PC-9 (cell line): ENCODE results near the gene PDCD4. TPM values are rescaled to one million over a fixed set of nuclear protein-coding genes. Genes with fewer than 3 reads are reported as not detected.
"Not testable (repeated sequence)": the region's sequence is repeated elsewhere in the genome, so short reads cannot be mapped to it uniquely, and the experiment has no call there.

ENCODE experiments used
- BruUV-seq: library from RNA; stranded (reverse); fragments of 400-500 nt; replicated peaks from 2 replicates; lab custom pipeline; 2021; lab: Mats Ljungman, UMichigan
- CTCF ChIA-PET: fragments of 300-600 bp; sonication (Branson Sonifier 250); formaldehyde crosslinking; loops from one replicate; lab custom pipeline; 2022; ENCODE audit warnings: antibody characterized with exemption; lab: Charles Lee
- POLR2A ChIA-PET: fragments of 300-600 bp; sonication (Branson Sonifier 250); formaldehyde crosslinking; loops from one replicate; lab custom pipeline; 2022; ENCODE audit warnings: antibody characterized with exemption; ENCODE audit not compliant: unreplicated experiment; lab: Charles Lee
- DNase-seq, 2 experiments: peaks; one replicate each; pipeline versions ENCODE4 v3.0.0 to v3.0.0-alpha.2; 2015 to 2022; ENCODE audit warnings: mixed read lengths in 1 of 2
- H2AFZ ChIP-seq: fragments of 200-600 bp; sonication (generic); 2 replicates; pipeline ENCODE4 v1.8.1; 2017; ENCODE audit warnings: antibody characterized with exemption
- H3F3A ChIP-seq: fragments of 200-600 bp; sonication (generic); 2 replicates; pipeline ENCODE4 v1.8.1; 2017; ENCODE audit warnings: antibody characterized with exemption, mild to moderate bottlenecking, low read depth; ENCODE audit not compliant: insufficient read depth
- H3K27ac ChIP-seq: fragments of 200-600 bp; sonication (generic); 2 replicates; pipeline ENCODE4 v1.6.1; 2016; ENCODE audit warnings: mixed run types
- H3K27me3 ChIP-seq: fragments of 200-600 bp; sonication (generic); 2 replicates; pipeline ENCODE4 v1.6.1; 2016; ENCODE audit warnings: low read depth, mixed run types; ENCODE audit not compliant: insufficient read depth
- H3K36me3 ChIP-seq: fragments of 200-600 bp; sonication (generic); 2 replicates; pipeline ENCODE4 v1.6.1; 2016; ENCODE audit warnings: low read depth, mixed run types
- H3K4me1 ChIP-seq: fragments of 200-600 bp; sonication (generic); replicated peaks from 2 replicates; pipeline ENCODE4 v1.6.1; 2016; ENCODE audit warnings: mixed run types; ENCODE audit not compliant: insufficient read depth
- H3K4me2 ChIP-seq: fragments of 200-600 bp; sonication (generic); 2 replicates; pipeline ENCODE4 v1.6.1; 2017; ENCODE audit warnings: mixed run types
- H3K4me3 ChIP-seq: fragments of 200-600 bp; sonication (generic); 2 replicates; pipeline ENCODE4 v1.6.1; 2016; ENCODE audit warnings: mixed run types
- H3K79me2 ChIP-seq: fragments of 200-600 bp; sonication (generic); 2 replicates; pipeline ENCODE4 v1.6.1; 2017; ENCODE audit warnings: low read depth, mixed run types
- H3K9me2 ChIP-seq: fragments of 200-600 bp; sonication (generic); 2 replicates; pipeline ENCODE4 v1.8.1; 2017; ENCODE audit warnings: mild to moderate bottlenecking; ENCODE audit not compliant: insufficient read depth
- H3K9me3 ChIP-seq: fragments of 200-600 bp; sonication (generic); 2 replicates; pipeline ENCODE4 v1.8.1; 2016; ENCODE audit warnings: low read depth; ENCODE audit not compliant: insufficient read depth
- H4K20me1 ChIP-seq: fragments of 200-600 bp; sonication (generic); 2 replicates; pipeline ENCODE4 v1.8.1; 2017; ENCODE audit not compliant: insufficient read depth
- EZH2 ChIP-seq: fragments of 200-600 bp; sonication (generic); IDR thresholded peaks from 2 replicates; pipeline ENCODE4 v1.8.0; 2017; ENCODE audit warnings: antibody characterized with exemption, low read depth
- intact Hi-C: fragments of 100-400 bp; cut with micrococcal nuclease; formaldehyde crosslinking; loops from one replicate; pipeline ENCODE4 v1.10.0; 2022; ENCODE audit not compliant: unreplicated experiment
- total RNA-seq: library from RNA; stranded (reverse); gene quantifications from 2 replicates; pipeline ENCODE4 v1.2.3, GENCODE V29; 2021
- TF ChIP-seq, protein P1 (sequence below): fragments of 200-600 bp; sonication (generic); conservative IDR thresholded peaks from 2 replicates; pipeline ENCODE4 v1.6.1; 2017; ENCODE audit warnings: mixed run types, antibody characterized with exemption, mild to moderate bottlenecking, moderate library complexity

PDCD4 gene
- total RNA-seq, 1 experiment from 2014 or later, result 92.4 TPM

DNA sequence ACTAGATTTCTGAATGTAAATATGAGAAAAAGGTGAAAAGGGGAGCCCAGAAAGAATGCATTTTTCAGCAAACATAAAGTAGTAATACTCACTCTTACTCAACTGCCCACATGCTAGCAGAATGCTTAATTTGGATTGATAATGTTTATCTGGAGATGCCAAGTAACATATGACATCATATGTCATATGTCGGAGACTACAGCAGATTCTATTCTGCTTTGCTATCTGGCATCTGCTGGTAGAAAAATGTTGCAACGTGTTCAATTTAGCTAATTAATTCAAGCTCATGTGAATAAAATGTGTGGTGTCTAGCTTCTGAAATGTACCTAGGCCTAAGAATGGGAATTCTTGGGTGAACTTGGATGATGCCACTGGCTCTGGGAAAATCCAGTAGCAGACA, 42.7 kb downstream of the PDCD4 start:
- DNase-seq, result no peak
- POLR2A ChIA-PET, result no interaction called here
- intact Hi-C loops, result no loop called here

DNA sequence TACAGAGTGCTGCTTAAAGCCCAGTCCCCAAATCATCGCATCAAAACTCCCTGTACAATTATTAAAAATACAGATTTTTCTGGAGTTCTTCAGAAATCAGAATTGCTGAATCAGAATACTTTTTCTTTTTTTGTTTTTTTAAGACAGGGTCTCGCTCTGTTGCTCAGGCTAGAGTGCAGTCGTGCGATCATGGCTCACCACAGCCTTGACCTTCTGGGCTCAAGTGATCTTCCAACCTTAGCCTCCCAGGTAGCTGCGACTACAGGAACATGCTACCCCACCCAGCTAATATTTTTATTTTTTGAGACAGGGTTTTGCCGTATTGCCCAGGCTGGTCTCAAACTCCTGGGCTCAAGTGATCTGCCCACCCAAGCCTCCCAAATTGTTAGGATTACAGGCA, 43.3 kb downstream of the PDCD4 start:
- peaks cover 7% of the 10 kb centered on the region; the same call in 1 of the 2 replicates for H3K4me1 ChIP-seq
- H3K27me3 ChIP-seq, result no peaks in the 10 kb centered on the region
- CTCF ChIA-PET, result no interaction called here
- no peaks in the 10 kb centered on the region for H3K9me2 ChIP-seq
- H4K20me1 ChIP-seq, result no peaks in the 10 kb centered on the region
- intact Hi-C loops, result no loop called here
- no peak overlapping the region for H3K27ac ChIP-seq
- TF ChIP-seq EZH2, result no peak
- TF ChIP-seq, protein P1, sequence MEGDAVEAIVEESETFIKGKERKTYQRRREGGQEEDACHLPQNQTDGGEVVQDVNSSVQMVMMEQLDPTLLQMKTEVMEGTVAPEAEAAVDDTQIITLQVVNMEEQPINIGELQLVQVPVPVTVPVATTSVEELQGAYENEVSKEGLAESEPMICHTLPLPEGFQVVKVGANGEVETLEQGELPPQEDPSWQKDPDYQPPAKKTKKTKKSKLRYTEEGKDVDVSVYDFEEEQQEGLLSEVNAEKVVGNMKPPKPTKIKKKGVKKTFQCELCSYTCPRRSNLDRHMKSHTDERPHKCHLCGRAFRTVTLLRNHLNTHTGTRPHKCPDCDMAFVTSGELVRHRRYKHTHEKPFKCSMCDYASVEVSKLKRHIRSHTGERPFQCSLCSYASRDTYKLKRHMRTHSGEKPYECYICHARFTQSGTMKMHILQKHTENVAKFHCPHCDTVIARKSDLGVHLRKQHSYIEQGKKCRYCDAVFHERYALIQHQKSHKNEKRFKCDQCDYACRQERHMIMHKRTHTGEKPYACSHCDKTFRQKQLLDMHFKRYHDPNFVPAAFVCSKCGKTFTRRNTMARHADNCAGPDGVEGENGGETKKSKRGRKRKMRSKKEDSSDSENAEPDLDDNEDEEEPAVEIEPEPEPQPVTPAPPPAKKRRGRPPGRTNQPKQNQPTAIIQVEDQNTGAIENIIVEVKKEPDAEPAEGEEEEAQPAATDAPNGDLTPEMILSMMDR, result no peak
- H3K36me3 ChIP-seq, result no peaks in the 10 kb centered on the region
- H3K4me2 ChIP-seq, result no peak overlapping the region
- POLR2A ChIA-PET, result no interaction called here
- H3K9me3 ChIP-seq, result no peaks in the 10 kb centered on the region
- no peak overlapping the region for H3K4me3 ChIP-seq
- no peak overlapping the region for H2AFZ ChIP-seq
- BruUV-seq, result no TSS peak
- peaks cover under 1% of the 10 kb centered on the region for H3K79me2 ChIP-seq
- 0 out of 2 replicates have a peak, but pooled peaks cover 4% of the 10 kb centered on the region for H3F3A ChIP-seq
- DNase-seq, result no peak

More for the DNA sequence above, 42.7 kb downstream of the PDCD4 start:
- CTCF ChIA-PET, result no interaction called here
- Histone ChIP-seq H3K9me2 (no peaks in the 10 kb centered on the region), H3K79me2 (no peaks in the 10 kb centered on the region), H3F3A (0 out of 2 replicates have a peak, but pooled peaks cover 4% of the 10 kb centered on the region), H4K20me1 (no peaks in the 10 kb centered on the region), H3K27ac (no peak overlapping the region), H2AFZ (no peak overlapping the region), H3K9me3 (no peaks in the 10 kb centered on the region), H3K36me3 (no peaks in the 10 kb centered on the region), H3K4me2 (no peak overlapping the region), H3K27me3 (no peaks in the 10 kb centered on the region), H3K4me3 (no peak overlapping the region), H3K4me1 (peaks cover 7% of the 10 kb centered on the region; the same call in 1 of the 2 replicates)
- TF ChIP-seq, protein P1, result no peak
- no peak for TF ChIP-seq EZH2
- BruUV-seq, result no TSS peak

DNA sequence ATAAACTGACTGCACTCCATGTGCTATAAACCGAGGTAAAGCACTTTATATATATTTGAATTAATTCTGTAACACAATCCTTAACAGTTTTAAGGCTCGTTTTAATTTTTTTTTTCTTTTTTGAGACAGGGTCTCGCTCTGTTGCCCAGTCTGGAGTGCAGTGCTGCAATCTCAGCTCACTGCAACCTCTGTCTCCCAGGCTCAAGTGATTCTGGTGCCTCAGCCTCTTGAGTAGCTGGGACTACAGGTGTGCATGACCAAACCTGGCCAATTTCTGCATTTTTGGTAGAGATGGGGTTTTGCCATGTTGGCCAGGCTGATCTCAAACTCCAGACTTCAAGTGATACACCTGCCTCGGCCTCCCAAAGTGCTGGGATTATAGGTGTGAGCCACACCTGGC, 43.9 kb downstream of the PDCD4 start:
- H3K4me2 ChIP-seq, H3K9me2 ChIP-seq, H4K20me1 ChIP-seq, H3K36me3 ChIP-seq, H3K4me1 ChIP-seq, H3K9me3 ChIP-seq, DNase-seq, H2AFZ ChIP-seq, POLR2A ChIA-PET, H3K27ac ChIP-seq, BruUV-seq, H3F3A ChIP-seq, intact Hi-C loops, H3K79me2 ChIP-seq, H3K4me3 ChIP-seq, CTCF ChIA-PET, H3K27me3 ChIP-seq: not testable (repeated sequence)
